C4-2B (cell line): ENCODE results near the gene SESN2.

Experiments
- H3K27ac ChIP-seq: fragments of 450-650 bp; 2 replicates; pipeline ENCODE4 v1.5.1; 2017
- CTCF ChIP-seq: fragments of 450-650 bp; conservative IDR thresholded peaks from 2 replicates; pipeline ENCODE4 v1.5.1; 2017; ENCODE audit warnings: mild to moderate bottlenecking
- ZFX ChIP-seq: fragments of 450-650 bp; IDR thresholded peaks from 2 replicates; pipeline ENCODE4 v1.6.1; 2017

Gene SESN2

GRCh38 chr1:28290851-28291250 is 31.5 kb downstream of the SESN2 start:
- H3K27ac ChIP-seq, result no peak overlapping the region
- TF ChIP-seq CTCF, result no peak
- no peak for TF ChIP-seq ZFX

DNA sequence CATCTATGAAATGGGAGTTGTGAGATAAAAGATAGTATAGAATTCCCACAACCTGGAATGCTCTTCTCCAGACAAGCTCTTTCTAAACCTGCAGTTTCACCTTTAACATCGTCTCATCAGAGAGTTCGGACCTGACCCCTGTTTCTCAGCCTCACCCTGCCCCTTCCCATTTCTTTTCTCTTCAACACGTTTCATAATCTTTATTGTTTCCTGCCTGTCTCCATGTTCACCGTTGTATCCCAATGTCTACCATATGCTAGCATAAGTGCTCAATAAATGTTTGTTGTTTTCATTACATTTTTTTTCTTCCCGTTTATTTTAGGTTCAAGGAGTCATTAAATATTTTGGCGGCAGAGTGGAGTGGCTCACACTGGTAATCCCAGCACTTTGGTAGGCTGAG is 32.4 kb downstream of the SESN2 start:
- no peak overlapping the region for H3K27ac ChIP-seq
- no peak for TF ChIP-seq ZFX
- no peak for TF ChIP-seq CTCF

DNA sequence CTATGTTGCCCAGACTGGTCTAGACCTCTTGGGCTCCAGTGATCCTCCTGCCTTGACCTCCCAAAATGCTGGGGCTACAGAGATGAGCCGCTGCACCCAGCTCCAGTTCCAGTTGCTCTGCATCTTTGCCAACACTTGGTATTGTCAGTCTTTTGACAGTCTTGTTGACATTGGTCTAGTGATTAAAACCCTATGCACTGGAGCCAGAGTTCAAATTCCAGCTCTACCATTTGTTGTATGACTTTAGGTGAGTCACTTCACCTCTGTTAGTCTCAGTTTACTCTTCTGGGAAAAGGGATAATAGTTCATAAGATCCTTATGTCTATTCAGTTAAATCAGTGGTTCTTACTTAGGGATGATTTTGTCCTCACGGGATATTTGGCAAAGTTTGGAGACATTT is 36.6 kb downstream of the SESN2 start:
- TF ChIP-seq CTCF (no peak), ZFX (no peak)
- H3K27ac ChIP-seq, result no peak overlapping the region

- H3K27ac ChIP-seq, result no peak overlapping the region
- TF ChIP-seq CTCF, result no peak
- TF ChIP-seq ZFX, result no peak
Measured at GRCh38 chr1:28296401-28297261, 37.3 kb downstream of the SESN2 start.

DNA sequence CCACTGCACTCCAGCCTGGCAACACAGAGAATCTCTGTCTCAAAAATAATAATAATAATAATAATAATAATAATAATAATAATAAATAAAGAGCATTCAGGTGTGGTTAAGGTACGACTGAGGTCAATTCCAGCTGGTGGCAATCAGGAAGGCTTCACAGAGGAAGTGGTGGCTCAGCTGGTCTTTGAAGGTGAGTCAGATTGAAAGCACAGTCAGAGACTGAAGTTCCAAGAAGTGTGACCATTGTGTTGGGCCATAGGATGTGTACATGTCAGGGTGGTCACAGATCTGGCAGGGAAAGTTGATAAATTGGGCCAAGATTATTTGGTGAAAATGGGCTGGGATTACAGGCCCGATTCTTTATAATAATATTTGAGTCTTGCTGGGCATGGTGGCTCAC is 38.5 kb downstream of the SESN2 start:
- H3K27ac ChIP-seq, result no peak overlapping the region
- TF ChIP-seq CTCF (no peak), ZFX (no peak)

GRCh38 chr1:28298438-28298837 is 39.1 kb downstream of the SESN2 start:
- no peak overlapping the region for H3K27ac ChIP-seq
- no peak for TF ChIP-seq ZFX

DNA sequence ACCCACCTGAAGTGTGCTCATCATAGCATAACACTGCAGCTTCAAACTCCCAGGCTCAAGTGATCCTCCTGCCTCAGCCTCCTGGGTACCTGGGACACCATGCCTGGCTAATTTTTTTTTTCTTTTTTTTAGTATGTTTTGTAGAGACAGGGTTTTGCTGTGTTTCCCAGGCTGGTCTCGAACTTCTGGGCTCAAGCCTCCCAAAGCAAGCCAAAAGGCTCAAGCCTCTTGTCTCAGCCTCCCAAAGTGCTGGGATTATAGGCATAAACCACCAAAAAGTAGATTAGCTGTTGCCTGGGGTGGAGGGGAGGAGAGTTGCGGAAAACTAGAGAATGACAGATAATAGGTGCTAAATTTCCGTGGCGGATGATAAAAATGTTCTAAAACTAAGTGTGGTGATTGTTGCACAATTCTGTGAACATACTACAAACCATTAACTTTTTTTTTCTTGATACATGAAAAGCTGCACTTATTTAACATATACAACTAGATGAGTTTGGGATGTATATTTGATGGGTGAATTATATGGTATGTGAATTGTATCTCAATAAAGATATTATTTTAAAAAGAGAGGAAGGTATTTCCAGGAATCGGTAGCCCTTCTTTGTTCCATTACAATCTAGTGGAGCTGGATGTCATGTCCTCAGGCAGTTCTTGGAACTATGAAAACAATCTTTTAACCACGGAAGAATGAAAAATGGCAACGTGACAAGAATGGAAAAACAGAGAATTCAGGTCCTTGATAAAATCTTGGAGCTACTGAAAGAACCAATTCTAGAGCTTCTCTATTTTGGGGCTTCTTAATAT is 42.3 kb downstream of the SESN2 start:
- H3K27ac ChIP-seq, result no peak overlapping the region
- no peak for TF ChIP-seq CTCF
- TF ChIP-seq ZFX, result no peak
